HG03575 (cell line): Measurements from ENCODE around the gene RAB23.
"Not testable (repeated sequence)": the region's sequence is repeated elsewhere in the genome, so short reads cannot be mapped to it uniquely, and the experiment has no call there.

Source experiments
- ATAC-seq: cut with Tn5 transposase; IDR thresholded peaks from one replicate; pipeline ENCODE4 v1.9.1; 2021; ENCODE audit not compliant: unreplicated experiment, insufficient number of reproducible peaks, low FRiP score; ENCODE audit errors: extremely low read depth

Gene RAB23

DNA sequence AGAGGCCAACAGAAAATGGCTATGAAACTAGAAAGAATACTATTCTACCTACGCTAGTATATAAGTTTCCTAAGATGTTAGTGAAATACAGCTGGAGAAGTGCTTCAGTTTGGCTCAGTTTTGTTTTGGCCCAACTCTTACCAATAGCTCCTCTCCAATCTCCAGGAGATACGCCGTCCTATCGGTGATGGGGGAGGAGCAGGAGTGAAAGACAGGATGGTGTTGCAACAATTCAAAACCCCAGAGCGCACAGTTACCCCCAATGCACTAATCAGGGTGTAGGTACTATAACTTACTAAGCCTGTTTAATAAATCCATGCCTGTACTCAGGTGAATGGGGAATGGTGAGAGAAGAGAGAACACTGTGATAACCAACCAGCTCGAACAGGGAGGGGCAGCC is 24.2 kb upstream of the RAB23 start:
- ATAC-seq: no peak

DNA sequence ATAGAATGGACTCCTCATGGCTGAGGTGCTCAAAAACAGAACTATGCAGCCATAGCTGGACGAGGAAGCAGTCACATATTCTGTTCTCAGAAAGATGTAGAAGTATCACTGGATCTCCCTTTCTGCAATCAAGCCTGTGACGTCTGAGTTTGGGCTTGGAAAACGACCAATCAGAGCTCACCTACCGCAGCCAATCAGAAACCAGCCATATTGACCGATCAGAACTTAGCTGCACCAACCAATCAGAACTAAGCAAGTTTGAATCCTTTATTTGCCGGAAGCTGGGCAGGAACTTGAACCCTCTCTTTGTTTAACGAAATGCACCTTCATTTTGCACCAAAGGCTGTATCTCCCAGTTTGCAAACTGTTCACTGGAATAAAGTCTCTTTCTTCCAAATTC is 21.8 kb upstream of the RAB23 start:
- ATAC-seq: no peak

DNA sequence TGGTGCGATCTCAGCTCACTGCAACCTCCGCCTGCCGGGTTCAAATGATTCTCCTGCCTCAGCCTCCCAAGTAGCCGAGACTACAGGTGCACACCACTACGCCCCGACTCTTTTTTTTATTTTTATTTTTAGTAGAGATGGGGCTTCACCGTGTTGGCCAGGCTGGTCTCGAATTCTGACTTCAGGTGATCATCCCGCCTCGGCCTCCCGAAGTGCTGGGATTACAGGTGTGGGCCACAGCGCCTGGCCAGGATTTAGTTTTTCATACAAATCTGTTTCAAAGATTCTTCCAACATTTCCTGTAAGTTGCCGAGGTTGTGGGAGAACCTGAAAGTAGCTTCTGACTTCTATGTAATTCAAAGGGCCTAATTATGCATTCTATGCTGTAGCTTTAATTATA is 21.4 kb upstream of the RAB23 start:
- ATAC-seq: not testable (repeated sequence)

DNA sequence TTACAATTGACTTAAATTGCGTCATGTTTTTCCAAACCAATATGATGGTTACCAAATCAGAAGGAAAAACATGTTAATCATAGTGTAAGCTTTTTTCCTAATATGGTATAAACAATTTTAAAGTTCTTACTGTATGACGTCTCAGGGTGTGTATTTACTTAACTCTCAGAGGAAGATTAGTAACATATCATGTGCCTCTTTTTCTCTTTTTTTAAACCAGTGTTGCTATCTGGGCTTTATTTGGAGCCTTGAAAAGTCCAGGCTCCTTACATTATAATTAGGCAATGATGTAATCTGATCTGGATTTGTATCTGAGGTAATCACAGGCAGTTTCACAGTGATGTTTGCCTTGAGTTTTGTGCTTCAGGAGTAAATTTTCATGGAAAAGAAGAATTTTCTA is 20.4 kb upstream of the RAB23 start:
- no peak for ATAC-seq

DNA sequence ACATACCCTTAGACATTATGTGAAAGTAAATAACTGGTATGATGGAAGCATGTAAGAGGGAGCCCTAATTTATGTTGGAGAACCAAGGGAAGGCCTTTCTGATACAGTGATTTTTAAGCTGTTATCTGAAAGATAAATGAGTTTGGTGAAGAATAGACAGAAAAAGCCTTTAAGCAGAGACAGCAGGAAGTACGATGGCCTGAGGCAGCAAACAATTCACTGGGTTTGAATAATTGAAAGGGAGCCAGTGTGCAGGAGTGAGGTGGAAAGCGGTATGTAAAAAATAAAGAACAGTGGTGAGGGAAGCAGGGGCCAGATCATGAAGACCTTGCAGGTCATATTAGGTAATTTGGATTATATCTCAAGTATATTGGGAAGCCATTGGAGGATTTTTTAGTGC is 4.1 kb upstream of the RAB23 start:
- no peak for ATAC-seq

DNA sequence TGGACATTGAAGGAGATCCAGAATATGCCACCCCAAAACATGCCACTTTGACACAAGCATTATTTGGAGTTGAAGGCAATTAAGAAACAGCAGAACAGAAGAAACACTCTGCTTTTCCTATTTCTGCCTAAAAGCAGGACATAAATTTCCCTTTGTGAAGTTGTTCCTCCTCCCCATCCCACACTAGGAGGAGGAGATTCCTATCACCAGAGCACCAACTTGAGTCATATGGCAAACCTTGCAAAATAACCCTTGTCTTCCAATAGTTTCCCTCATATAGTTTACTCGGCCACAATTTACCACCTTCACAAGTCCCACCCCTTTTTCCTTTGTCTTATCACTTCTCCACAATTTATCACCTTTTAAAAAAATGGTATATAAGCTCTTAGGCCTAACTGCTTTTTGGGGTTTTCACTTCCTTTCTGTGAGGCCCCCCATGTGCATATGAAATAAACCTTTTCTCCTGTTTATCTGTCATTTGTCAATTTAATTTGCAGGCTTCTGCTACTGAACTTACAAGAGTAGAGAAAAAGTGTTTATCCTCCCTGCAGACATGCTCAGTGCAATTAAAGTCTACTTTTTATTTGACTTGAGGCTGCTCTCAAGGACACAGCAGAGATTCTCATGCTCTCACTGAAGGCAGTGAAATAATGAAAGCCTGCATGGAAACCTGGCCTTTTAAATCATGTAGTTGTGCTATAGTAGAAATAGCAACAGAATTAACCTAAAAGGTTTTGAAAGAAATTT is 2.8 kb upstream of the RAB23 start:
- no peak for ATAC-seq

DNA sequence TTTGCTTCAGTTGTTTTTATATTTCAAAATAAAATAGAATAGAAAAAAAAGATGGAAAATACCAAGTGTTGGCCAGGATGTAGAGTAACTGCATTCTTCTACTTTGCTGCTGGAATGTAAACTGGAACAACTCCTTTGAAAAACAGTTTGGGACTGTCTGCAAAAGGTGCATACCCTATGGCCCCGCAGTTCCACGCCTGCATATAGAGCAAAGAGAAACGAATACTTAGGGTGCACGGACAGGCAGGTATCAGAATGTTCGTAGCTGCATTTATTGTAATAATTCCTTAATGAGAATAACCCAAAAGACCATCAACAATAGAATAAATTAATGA is 603 bp upstream of the RAB23 start:
- ATAC-seq: no peak

DNA sequence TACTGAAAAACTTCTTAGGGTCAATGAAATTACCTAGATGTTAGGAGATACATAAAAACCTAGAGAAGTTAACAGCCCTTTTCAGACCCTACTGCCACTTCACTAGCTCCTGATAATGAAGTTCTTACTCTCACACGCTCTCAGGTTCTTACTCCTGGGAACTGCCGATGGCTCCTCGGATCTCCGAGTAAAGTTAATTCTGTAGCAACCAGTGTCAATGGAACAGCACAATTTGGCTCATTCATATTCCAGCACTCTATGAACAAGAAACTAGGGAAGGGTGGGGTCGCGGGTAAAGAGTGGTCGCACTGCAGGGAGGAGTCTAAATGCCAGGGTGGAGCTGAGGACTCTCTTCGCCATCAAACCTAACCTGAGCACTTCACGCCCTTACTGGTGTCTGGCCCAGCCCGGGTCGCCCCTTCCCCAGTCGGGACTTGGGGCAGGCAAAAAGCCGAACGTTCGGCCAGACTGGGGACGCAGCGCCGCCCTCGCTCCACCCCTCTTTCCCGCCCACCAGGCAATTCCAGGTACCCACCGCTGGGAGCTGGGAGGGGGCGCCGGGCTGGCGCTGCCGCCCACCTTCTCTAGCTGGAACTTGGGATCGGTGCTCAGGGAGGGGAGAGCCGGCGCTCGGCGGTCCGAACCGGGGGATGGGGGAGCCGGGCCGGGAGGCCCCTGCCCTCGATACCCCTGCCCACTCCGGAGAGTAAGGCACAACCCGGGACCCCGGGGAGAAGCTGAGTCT is 744 bp downstream of the RAB23 start:
- no peak for ATAC-seq

DNA sequence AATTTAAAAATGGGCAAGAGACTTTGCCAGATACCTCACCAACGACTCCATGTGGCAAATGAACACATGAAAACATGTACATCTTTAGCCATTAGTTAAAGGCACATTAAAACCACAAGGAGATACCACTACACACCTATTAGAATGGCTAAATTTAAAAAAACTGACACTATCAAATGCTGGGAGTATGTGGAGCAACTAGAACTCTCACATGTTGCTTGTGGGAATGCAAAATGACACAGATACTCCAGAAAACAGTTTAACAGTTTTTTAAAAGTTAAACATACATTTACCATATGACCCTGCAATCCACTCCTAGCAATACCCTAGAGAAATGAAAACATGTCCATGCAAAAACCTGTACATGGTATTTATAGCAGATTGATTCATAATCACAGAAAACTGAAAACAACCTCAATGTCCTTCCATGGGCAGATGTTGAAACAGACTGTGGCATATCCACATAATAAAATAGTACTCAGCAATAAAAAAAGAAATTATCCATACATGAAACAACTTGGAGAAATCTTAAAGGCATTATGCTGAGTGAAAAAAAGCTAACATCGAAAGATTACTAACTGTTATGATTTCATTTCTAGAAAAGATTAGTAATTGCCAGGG is 1.9 kb downstream of the RAB23 start:
- ATAC-seq: no peak

DNA sequence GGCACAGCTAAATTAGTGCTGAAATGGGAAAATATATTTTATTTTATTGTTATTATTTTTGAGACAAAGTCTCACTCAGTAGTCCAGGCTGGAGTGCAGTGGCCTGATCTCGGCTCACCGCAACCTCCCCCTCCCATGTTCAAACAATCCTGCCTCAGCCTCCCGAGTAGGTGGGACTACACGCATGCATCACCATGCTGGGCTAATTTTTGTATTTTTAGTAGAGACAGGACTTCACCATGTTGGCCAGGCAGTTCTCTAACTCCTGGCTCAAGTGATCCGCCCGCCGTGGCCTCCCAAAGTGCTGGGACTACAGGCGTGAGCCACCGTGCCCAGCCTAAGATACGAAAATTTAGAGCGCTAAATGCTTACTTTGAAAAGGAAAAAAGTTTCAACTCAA is 4.8 kb downstream of the RAB23 start:
- ATAC-seq: no peak

DNA sequence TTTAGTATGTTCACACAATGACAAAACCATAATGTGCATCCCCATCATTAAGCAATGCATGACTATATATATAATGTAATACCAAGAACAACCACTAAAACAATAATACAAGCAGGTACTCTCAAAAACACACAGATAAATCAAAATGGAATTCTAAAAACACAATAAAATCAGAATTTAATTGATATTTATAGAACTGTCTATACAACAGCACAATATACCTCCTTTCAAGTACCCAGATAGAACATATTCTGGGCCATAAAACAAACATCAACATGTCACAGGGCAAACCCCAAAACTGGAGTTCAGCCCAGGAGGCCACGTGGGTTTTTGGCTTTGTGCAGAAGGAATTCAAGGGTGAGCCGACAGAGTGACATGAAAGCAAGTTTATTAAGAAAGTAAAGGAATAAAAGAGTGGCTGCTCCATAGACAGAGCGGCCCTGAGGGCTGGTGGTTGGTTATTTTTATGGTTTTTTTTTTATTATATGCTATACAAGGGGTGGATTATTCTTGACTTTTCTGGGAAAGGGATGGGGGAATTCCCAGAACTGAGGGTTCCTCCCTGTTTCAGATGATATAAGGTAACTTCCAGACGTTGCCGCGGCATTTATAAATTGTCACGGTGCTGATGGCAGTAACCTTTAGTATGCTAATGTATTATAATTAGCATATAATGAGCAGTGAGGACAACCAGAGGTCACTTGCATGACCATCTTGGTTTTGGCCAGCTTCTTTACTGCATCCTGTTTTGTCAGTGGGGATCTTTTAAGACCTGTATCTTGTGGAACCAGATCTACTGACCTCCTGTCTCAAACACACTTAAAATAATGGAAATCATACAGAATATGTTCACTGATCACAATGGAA is 5.6 kb downstream of the RAB23 start:
- ATAC-seq: no peak

DNA sequence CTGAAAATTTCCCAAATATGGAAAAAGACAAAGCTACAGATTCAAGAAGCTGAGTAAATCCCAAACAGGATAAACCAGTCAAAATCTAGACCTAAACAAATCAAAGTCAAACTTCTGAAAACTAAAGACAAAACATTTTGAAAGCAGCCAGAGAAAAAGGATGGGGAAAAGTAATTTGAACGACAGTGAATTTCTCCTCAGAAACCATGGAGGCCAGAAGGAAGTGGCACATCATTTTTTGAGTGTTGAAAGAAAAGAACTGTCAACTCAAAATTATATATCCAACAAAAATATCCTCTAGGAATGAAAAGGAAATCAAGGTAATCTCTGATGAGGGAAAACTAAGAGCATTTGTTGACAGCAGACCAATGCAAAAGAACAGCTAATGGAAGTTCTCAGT is 6.8 kb downstream of the RAB23 start:
- ATAC-seq: no peak

DNA sequence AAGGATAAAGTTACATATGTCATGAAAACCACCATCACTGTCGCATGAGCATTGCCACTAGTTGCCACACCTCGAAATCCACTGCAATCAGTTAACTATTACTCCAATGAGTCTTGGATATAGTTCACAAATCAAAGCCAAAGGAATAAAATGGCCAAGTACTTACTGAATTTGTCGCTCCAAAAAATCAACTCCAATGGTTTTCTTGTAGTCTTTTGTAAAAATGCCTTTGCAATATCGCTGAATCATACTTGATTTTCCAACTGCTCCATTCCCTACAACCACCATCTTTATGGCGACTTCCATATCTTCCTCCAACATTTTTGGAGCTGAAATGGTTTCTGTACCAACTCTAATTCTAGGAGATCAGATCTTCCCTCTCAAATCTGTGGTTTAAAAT is 12.0 kb downstream of the RAB23 start:
- no peak for ATAC-seq

DNA sequence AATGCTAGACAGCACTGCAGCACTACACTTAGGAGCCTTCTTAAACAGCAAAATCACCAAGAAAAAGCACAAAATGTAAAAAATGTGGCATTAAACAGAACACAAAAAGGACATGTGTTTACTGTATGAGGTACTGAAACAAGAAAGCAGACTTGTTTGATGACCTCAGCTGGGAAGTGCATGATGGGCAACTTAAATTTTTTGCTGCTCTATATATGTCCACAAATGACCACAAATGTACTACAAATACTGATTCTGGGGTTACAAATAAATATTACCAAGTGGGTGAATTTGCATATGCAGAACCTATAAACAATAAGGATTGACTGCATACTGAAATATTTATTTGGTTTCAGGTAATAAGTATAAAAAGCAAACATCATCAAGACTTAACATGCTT is 13.1 kb downstream of the RAB23 start:
- ATAC-seq: no peak

DNA sequence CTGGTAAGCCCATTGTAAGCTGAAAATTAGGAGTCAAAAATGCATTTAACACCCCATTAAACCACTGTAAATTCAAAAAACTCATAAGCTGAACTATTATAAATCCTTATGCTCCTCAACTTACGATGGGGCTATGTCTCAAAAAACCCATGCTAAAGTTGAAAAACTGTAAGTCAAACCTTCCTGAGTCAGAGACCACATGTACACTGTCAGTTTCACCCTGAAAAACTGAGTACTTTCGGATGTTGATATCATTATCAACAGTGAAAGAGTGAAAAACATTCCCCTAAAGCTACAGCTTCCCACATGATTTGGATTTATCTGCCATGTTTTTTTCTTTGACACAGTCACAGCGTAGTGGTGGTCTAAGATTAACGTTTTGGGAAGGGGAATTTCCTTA is 14.2 kb downstream of the RAB23 start:
- no peak for ATAC-seq

DNA sequence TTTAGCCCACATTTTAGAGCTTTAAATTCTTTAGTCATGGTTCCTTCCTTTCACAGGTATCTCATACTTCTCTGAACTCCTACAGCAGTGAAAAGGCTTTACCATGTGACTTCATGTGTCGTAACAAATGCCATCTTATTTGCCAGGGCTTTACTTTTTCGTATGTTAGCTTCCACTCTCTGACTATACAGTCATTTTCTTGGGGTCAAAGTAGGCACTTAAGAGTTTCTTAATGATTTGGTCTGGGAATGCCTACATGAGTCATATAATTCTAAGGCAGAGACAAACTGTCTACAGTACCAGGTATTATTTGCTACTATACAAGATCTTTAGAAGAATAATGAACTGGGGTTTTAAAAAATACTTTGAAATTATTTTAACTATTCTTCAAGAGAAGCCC is 15.0 kb downstream of the RAB23 start:
- no peak for ATAC-seq

DNA sequence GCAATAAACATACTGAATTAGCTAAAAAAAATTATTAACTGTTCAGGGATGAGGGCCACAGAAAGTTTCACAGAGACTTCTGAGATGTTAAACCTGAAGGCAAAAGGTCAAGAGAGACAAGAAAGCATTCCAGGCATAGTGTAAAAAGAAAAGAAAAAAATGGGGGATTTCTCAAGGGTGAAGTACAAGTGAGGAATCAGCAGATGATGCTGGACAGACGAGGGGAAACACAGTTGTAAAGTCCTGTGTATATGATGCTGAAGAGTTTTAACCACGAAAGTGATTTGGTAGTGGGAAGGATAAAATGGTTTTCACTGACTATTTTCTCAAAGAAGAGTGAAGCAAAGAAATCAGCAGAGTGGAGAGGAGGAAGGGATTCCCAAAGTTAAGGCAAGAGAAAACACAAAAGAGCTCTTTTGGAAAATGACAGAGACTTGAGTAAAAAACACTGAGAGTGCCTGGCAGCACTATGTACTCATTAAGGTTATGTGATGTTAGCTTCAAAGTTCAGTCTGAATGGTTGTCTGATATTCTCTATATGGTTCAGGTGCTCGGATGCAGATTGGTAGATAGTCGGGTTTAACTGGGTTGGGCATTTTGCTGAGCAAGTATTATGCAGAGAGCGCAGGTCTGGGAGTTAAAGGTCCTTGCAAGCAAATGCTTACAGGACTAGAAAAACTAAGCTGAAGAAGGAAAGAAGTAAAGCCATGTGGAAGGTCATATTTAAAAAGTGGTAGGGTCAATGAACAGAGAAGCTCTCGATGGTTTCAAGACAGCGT is 16.4 kb downstream of the RAB23 start:
- no peak for ATAC-seq

DNA sequence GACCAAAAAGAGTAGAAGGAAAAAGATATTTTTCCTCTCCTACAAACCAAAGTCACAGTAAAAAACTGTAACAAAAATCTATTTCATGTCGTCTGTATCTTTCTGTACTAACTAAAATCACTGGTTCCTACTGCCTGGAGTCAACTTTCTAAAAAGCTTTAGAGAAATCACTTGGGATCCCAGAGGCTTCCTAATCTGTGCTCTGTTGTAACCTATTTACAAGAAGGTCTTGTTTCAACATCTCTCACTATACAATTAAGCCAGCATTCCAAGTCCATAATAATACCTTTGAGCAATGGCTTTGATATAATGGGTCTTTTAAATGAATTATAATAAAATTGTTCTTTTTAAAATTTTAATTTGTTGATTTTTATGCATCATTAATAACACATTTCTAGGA is 20.4 kb downstream of the RAB23 start:
- no peak for ATAC-seq
